NT2/D1 (cell line): ENCODE data around the gene DENND4B.

Source experiments
- SUZ12 ChIP-seq: IDR thresholded peaks from 2 replicates; pipeline ENCODE4 v1.6.1; 2011; ENCODE audit not compliant: insufficient read length, insufficient read depth; ENCODE audit errors: extremely low read depth
- YY1 ChIP-seq: IDR thresholded peaks from 2 replicates; pipeline ENCODE4 v1.6.1; 2011; ENCODE audit not compliant: insufficient read length, insufficient read depth
- ZNF274 ChIP-seq: IDR thresholded peaks from 2 replicates; pipeline ENCODE4 v1.6.1; 2011; ENCODE audit warnings: mild to moderate bottlenecking, low read depth, low read length

- no peak for TF ChIP-seq ZNF274
- no peak for TF ChIP-seq YY1
- TF ChIP-seq SUZ12 = no peak
Measured at GRCh38 chr1:153960206-153960605, 13.7 kb upstream of the DENND4B start.
